Immature natural killer cell (primary cell): ENCODE results near the gene FAM217B. TPM values are rescaled to one million over a fixed set of nuclear protein-coding genes. Genes with fewer than 3 reads are reported as not detected.

Experiments
- DNase-seq, 3 donors: peaks; one replicate each; pipeline ENCODE4 v3.0.0; 2022; ENCODE audit warnings: mixed read lengths in 1 of 3
- H3K27ac Mint-ChIP-seq, 6 donors: one replicate each; pipeline ENCODE4 v1.8.0; 2020; ENCODE audit warnings: mixed read lengths in 6 of 6, mild to moderate bottlenecking in 5 of 6, inconsistent platforms in 4 of 6, moderate library complexity in 3 of 6
- H3K27me3 Mint-ChIP-seq, 3 donors: one replicate each; pipeline ENCODE4 v1.8.0; 2020 to 2021; ENCODE audit warnings: low read depth in 3 of 3, mild to moderate bottlenecking in 3 of 3, mixed read lengths in 3 of 3, moderate library complexity in 3 of 3, inconsistent platforms in 1 of 3
- H3K36me3 Mint-ChIP-seq, 3 donors: one replicate each; pipeline ENCODE4 v1.8.0; 2020; ENCODE audit warnings: mixed read lengths in 3 of 3, inconsistent platforms in 2 of 3, mild to moderate bottlenecking in 2 of 3
- H3K4me1 Mint-ChIP-seq, 2 donors: one replicate each; pipeline ENCODE4 v1.8.0; 2020; ENCODE audit warnings: inconsistent platforms in 2 of 2, mild to moderate bottlenecking in 2 of 2, mixed read lengths in 2 of 2, moderate library complexity in 1 of 2
- H3K4me3 Mint-ChIP-seq, 5 donors: one replicate each; pipeline ENCODE4 v1.8.0; 2020; ENCODE audit warnings: mild to moderate bottlenecking in 5 of 5, mixed read lengths in 5 of 5, inconsistent platforms in 3 of 5, moderate library complexity in 3 of 5
- H3K9me3 Mint-ChIP-seq, 6 donors: one replicate each; pipeline ENCODE4 v1.8.0; 2020; ENCODE audit warnings: mild to moderate bottlenecking in 6 of 6, mixed read lengths in 6 of 6, inconsistent platforms in 4 of 6, moderate library complexity in 3 of 6
- polyA plus RNA-seq, 3 donors: library from polyadenylated mRNA; unstranded; fragments of 300-500 nt; fragmentation: Illumina TruSeq; gene quantifications; one replicate each; pipeline ENCODE4 v1.2.3, GENCODE V29; 2021

The FAM217B gene
- polyA plus RNA-seq, 3 donors from 2014 or later = 8.4 to 26.8 (median 25.6) TPM

GRCh38 chr20:59994697-59995122, 54.5 kb downstream of the FAM217B start:
- H3K27ac Mint-ChIP-seq = no peak overlapping the region
- peaks cover 5 to 35% (median 26%) of the 10 kb centered on the region in 3 donors for H3K36me3 Mint-ChIP-seq

GRCh38 chr20:59996108-59996507, 55.9 kb downstream of the FAM217B start:
- Mint-ChIP-seq H3K4me1 (peaks cover 5 to 10% of the 10 kb centered on the region in 2 donors), H3K36me3 (peaks cover 0 to 37% (median 33%) of the 10 kb centered on the region in 3 donors), H3K9me3 (no peaks in the 10 kb centered on the region), H3K27me3 (peaks cover 0 to 10% (median 5%) of the 10 kb centered on the region in 3 donors), H3K4me3 (no peak overlapping the region), H3K27ac (no peak overlapping the region)
- DNase-seq = no peak

More at GRCh38 chr20:59994697-59995122, 54.5 kb downstream of the FAM217B start:
- Mint-ChIP-seq H3K27me3 (peaks cover 2 to 10% (median 7%) of the 10 kb centered on the region in 3 donors), H3K4me3 (no peak overlapping the region), H3K9me3 (no peaks in the 10 kb centered on the region), H3K4me1 (peaks cover 5 to 10% of the 10 kb centered on the region in 2 donors)
- no peak for DNase-seq

GRCh38 chr20:59997896-59998295, 57.7 kb downstream of the FAM217B start:
- H3K9me3 Mint-ChIP-seq = no peaks in the 10 kb centered on the region
- peaks cover 5 to 10% of the 10 kb centered on the region in 2 donors for H3K4me1 Mint-ChIP-seq
- no peak for DNase-seq
- H3K27me3 Mint-ChIP-seq = peaks cover 0 to 10% (median 5%) of the 10 kb centered on the region in 3 donors
- H3K36me3 Mint-ChIP-seq = peaks cover 3 to 43% (median 29%) of the 10 kb centered on the region in 3 donors
- no peak overlapping the region for H3K4me3 Mint-ChIP-seq
- no peak overlapping the region for H3K27ac Mint-ChIP-seq

Other genes with a start within 250 kb of the FAM217B start
- gene SYCP2, start 6.8 kb upstream of the FAM217B start, polyA plus RNA-seq = 1 to 10 TPM; 1.3 to 2.3 (median 1.4) TPM
- gene PPP1R3D, start 84 bp upstream of the FAM217B start, polyA plus RNA-seq = 1 to 10 TPM in 2 of 3 donors, under 1 TPM in 1; 0.92 to 2.8 (median 2.0) TPM
- gene CDH26, start 18.0 kb downstream of the FAM217B start, polyA plus RNA-seq = not detected